ENCODE data around the gene EEF1AKMT1. TPM values are rescaled to one million over a fixed set of nuclear protein-coding genes. Genes with fewer than 3 reads are reported as not detected.

The EEF1AKMT1 gene
- polyA plus RNA-seq, 1 donor from 2014 or later: 8.2 TPM

- Histone ChIP-seq H3K79me2 (replicated peaks; ENCODE audit: insufficient read depth, low read length) (no peaks in the 10 kb centered on the region), H3K36me3 (ENCODE audit: insufficient read depth, low read length) (no peaks in the 10 kb centered on the region), H4K20me1 (ENCODE audit: insufficient read depth) (no peaks in the 10 kb centered on the region), H2AFZ (ENCODE audit: low read depth, low read length) (no peak overlapping the region), H3K9me2 (ENCODE audit: insufficient read depth, low read length) (no peaks in the 10 kb centered on the region), H3K9me3 (ENCODE audit: low read length) (no peaks in the 10 kb centered on the region), H3K27ac (ENCODE audit: low read length) (no peak overlapping the region), H3K9ac (ENCODE audit: low read length) (no peak overlapping the region), H3K27me3 (ENCODE audit: insufficient read depth, low read depth, low read length) (no peaks in the 10 kb centered on the region), H3F3A (ENCODE audit: insufficient read depth, low read length, poor library complexity, severe bottlenecking) (no peaks in the 10 kb centered on the region), H3K4me3 (ENCODE audit: low read length) (no peak overlapping the region), H3K4me2 (ENCODE audit: low read length) (no peak overlapping the region)
- no peak for TF ChIP-seq RAD21 (conservative IDR thresholded peaks at IDR 0.05)
- no peak for TF ChIP-seq EZH2 (IDR thresholded peaks at IDR 0.05; ENCODE audit: borderline replicate concordance, insufficient read depth, low read length, poor library complexity, severe bottlenecking)
- no peak for TF ChIP-seq TAF1 (IDR thresholded peaks at IDR 0.05; ENCODE audit: low read depth)
- TF ChIP-seq MXI1 (conservative IDR thresholded peaks at IDR 0.05; ENCODE audit: poor library complexity, severe bottlenecking): no peak
- TF ChIP-seq POLR2AphosphoS5 (IDR thresholded peaks at IDR 0.05): no peak
- TF ChIP-seq SMC3 (conservative IDR thresholded peaks at IDR 0.05; ENCODE audit: poor library complexity): no peak
- no peak for TF ChIP-seq CTCF (IDR thresholded peaks at IDR 0.05; ENCODE audit: poor library complexity, severe bottlenecking)
- TF ChIP-seq REST (IDR thresholded peaks at IDR 0.05; ENCODE audit: borderline replicate concordance): no peak
- TF ChIP-seq EP300 (conservative IDR thresholded peaks at IDR 0.05; ENCODE audit: poor library complexity, severe bottlenecking): no peak
Observed at GRCh38 chr13:20815464-20815863, 41.7 kb upstream of the EEF1AKMT1 start.

- Histone ChIP-seq H3F3A (ENCODE audit: insufficient read depth, low read length, poor library complexity, severe bottlenecking) (no peaks in the 10 kb centered on the region), H3K79me2 (replicated peaks; ENCODE audit: insufficient read depth, low read length) (no peaks in the 10 kb centered on the region), H4K20me1 (ENCODE audit: insufficient read depth) (no peaks in the 10 kb centered on the region), H3K4me3 (ENCODE audit: low read length) (no peak overlapping the region), H3K27me3 (ENCODE audit: insufficient read depth, low read depth, low read length) (no peaks in the 10 kb centered on the region), H3K4me2 (ENCODE audit: low read length) (no peak overlapping the region), H2AFZ (ENCODE audit: low read depth, low read length) (no peak overlapping the region), H3K9me3 (ENCODE audit: low read length) (no peaks in the 10 kb centered on the region), H3K9ac (ENCODE audit: low read length) (no peak overlapping the region), H3K9me2 (ENCODE audit: insufficient read depth, low read length) (no peaks in the 10 kb centered on the region), H3K36me3 (ENCODE audit: insufficient read depth, low read length) (no peaks in the 10 kb centered on the region), H3K27ac (ENCODE audit: low read length) (no peak overlapping the region)
- TF ChIP-seq RAD21 (conservative IDR thresholded peaks at IDR 0.05) (no peak), SMC3 (conservative IDR thresholded peaks at IDR 0.05; ENCODE audit: poor library complexity) (no peak), CTCF (IDR thresholded peaks at IDR 0.05; ENCODE audit: poor library complexity, severe bottlenecking) (no peak), EZH2 (IDR thresholded peaks at IDR 0.05; ENCODE audit: borderline replicate concordance, insufficient read depth, low read length, poor library complexity, severe bottlenecking) (no peak), EP300 (conservative IDR thresholded peaks at IDR 0.05; ENCODE audit: poor library complexity, severe bottlenecking) (no peak), REST (IDR thresholded peaks at IDR 0.05; ENCODE audit: borderline replicate concordance) (no peak), MXI1 (conservative IDR thresholded peaks at IDR 0.05; ENCODE audit: poor library complexity, severe bottlenecking) (no peak), TAF1 (IDR thresholded peaks at IDR 0.05; ENCODE audit: low read depth) (no peak), POLR2AphosphoS5 (IDR thresholded peaks at IDR 0.05) (no peak)
Observed at GRCh38 chr13:20814224-20814910, 40.6 kb upstream of the EEF1AKMT1 start.
